Measurements from ENCODE around the gene LDLRAD2.

- TF ChIP-seq CTCF (IDR thresholded peaks at IDR 0.05): no peak
- no peak for TF ChIP-seq POLR2A (IDR thresholded peaks at IDR 0.05)
Measured at GRCh38 chr1:21840981-21841380, 28.9 kb downstream of the LDLRAD2 start.

Data from thyroid gland (tissue), 4 donors.